ENCODE measurements around the gene NME7. TPM values are rescaled to one million over a fixed set of nuclear protein-coding genes. Genes with fewer than 3 reads are reported as not detected.

Gene NME7
- total RNA-seq, 1 donor from 2014 or later: 60.6 TPM

DNA sequence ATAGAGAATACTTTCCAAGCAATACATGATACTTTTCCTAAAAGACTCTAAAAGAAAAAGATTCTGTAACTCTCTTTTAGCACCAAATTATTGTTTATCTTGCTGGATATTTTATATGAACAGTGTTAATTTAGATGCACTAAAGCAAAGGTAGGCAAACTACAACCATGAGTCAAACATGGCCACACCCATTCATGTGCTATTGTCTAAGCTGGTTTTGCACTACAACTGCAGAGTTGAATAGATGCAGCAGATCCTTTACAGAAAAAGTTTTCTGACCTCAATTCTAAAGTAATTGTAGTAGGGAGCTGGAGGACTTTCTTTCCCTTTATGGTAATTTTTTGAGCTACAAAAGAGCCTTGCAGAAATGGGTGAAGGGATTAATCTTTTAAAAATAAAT is 19.8 kb upstream of the NME7 start:
- Histone ChIP-seq H3K4me3 (no peak overlapping the region), H3K4me2 (no peak overlapping the region), H2AFZ (replicated peaks) (no peak overlapping the region), H3K79me2 (ENCODE audit: low read depth) (no peaks in the 10 kb centered on the region), H4K20me1 (ENCODE audit: low read depth) (no peaks in the 10 kb centered on the region), H3K27me3 (no peaks in the 10 kb centered on the region), H3K9ac (no peak overlapping the region), H3K27ac (no peak overlapping the region), H3K36me3 (peaks cover 4% of the 10 kb centered on the region), H3F3A (ENCODE audit: low read depth) (no peaks in the 10 kb centered on the region), H3K9me3 (ENCODE audit: low read depth) (no peaks in the 10 kb centered on the region), H3K4me1 (no peaks in the 10 kb centered on the region)
- Mint-ChIP-seq H3K4me1 (no peaks in the 10 kb centered on the region), H3K27me3 (ENCODE audit: insufficient read depth, low read depth) (no peaks in the 10 kb centered on the region), H3K4me3 (no peak overlapping the region), H3K36me3 (peaks cover 15% of the 10 kb centered on the region), H3K9me3 (no peaks in the 10 kb centered on the region), H3K27ac (no peak overlapping the region)
- DNase-seq (ENCODE audit: low spot score): no peak
- TF ChIP-seq EZH2phosphoT487 (IDR thresholded peaks at IDR 0.05): no peak

- TF ChIP-seq EZH2phosphoT487 (IDR thresholded peaks at IDR 0.05) (no peak), CTCF (IDR thresholded peaks at IDR 0.05) (no peak), EZH2 (IDR thresholded peaks at IDR 0.05) (no peak)
- Histone ChIP-seq H3K36me3 (peaks cover 4% of the 10 kb centered on the region), H3K9me3 (ENCODE audit: low read depth) (no peaks in the 10 kb centered on the region), H2AFZ (replicated peaks) (no peak overlapping the region), H3K27ac (no peak overlapping the region), H3K79me2 (ENCODE audit: low read depth) (no peaks in the 10 kb centered on the region), H3K4me1 (no peaks in the 10 kb centered on the region), H3F3A (ENCODE audit: low read depth) (no peaks in the 10 kb centered on the region), H4K20me1 (ENCODE audit: low read depth) (no peaks in the 10 kb centered on the region), H3K4me3 (no peak overlapping the region), H3K27me3 (no peaks in the 10 kb centered on the region), H3K4me2 (no peak overlapping the region), H3K9ac (no peak overlapping the region)
- Mint-ChIP-seq H3K9me3 (no peaks in the 10 kb centered on the region), H3K27me3 (ENCODE audit: insufficient read depth, low read depth) (no peaks in the 10 kb centered on the region), H3K36me3 (peaks cover 10% of the 10 kb centered on the region), H3K27ac (no peak overlapping the region), H3K4me3 (no peak overlapping the region), H3K4me1 (no peaks in the 10 kb centered on the region)
- no peak for DNase-seq (ENCODE audit: low spot score)
These were observed 15.9 kb upstream of the NME7 start for GRCh38 chr1:169383449-169383848.

DNA sequence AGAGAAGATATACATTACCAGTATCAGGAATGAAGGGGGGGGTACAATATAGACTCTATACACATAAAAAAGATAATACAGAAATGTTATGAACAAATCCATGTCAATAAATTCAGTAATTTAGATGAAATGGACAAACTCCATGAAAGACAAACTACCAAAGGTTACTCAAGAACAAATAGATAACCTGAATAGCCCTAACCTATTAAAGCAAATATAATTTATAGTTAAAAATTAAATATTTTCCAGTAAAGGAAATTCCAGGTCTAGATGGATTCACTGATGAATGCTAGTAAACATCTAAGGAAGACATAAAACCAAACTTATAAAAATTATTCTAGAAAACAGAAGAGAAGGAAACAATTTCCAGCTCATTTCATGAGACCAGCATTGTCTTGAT is 13.6 kb upstream of the NME7 start:
- Mint-ChIP-seq H3K4me3 (no peak overlapping the region), H3K36me3 (peaks cover 10% of the 10 kb centered on the region), H3K27ac (no peak overlapping the region), H3K27me3 (ENCODE audit: insufficient read depth, low read depth) (no peaks in the 10 kb centered on the region), H3K9me3 (no peaks in the 10 kb centered on the region), H3K4me1 (no peaks in the 10 kb centered on the region)
- no peak overlapping the region for H3K4me2 ChIP-seq
- H3K4me1 ChIP-seq: no peaks in the 10 kb centered on the region
- no peaks in the 10 kb centered on the region for H3K9me3 ChIP-seq (ENCODE audit: low read depth)
- no peaks in the 10 kb centered on the region for H3F3A ChIP-seq (ENCODE audit: low read depth)
- no peaks in the 10 kb centered on the region for H3K79me2 ChIP-seq (ENCODE audit: low read depth)
- no peak overlapping the region for H3K27ac ChIP-seq
- TF ChIP-seq EZH2 (IDR thresholded peaks at IDR 0.05) (no peak), CTCF (IDR thresholded peaks at IDR 0.05) (no peak), EZH2phosphoT487 (IDR thresholded peaks at IDR 0.05) (no peak)
- H3K9ac ChIP-seq: no peak overlapping the region
- no peak overlapping the region for H2AFZ ChIP-seq (replicated peaks)
- DNase-seq (ENCODE audit: low spot score): no peak
- H4K20me1 ChIP-seq (ENCODE audit: low read depth): no peaks in the 10 kb centered on the region
- H3K36me3 ChIP-seq: no peaks in the 10 kb centered on the region
- H3K4me3 ChIP-seq: no peak overlapping the region
- no peaks in the 10 kb centered on the region for H3K27me3 ChIP-seq

GRCh38 chr1:169371404-169371803 is 3.8 kb upstream of the NME7 start:
- Histone ChIP-seq H2AFZ (replicated peaks) (no peak overlapping the region), H3K27me3 (no peaks in the 10 kb centered on the region), H3K27ac (no peak overlapping the region), H3K9ac (no peak overlapping the region), H3F3A (ENCODE audit: low read depth) (peaks cover 8% of the 10 kb centered on the region), H3K4me3 (no peak overlapping the region), H3K79me2 (ENCODE audit: low read depth) (peaks cover 26% of the 10 kb centered on the region), H3K9me3 (ENCODE audit: low read depth) (no peaks in the 10 kb centered on the region), H3K4me2 (no peak overlapping the region), H3K36me3 (no peaks in the 10 kb centered on the region), H3K4me1 (peaks cover 7% of the 10 kb centered on the region), H4K20me1 (ENCODE audit: low read depth) (no peaks in the 10 kb centered on the region)
- Mint-ChIP-seq H3K36me3 (peaks cover 2% of the 10 kb centered on the region), H3K27me3 (ENCODE audit: insufficient read depth, low read depth) (no peaks in the 10 kb centered on the region), H3K27ac (no peak overlapping the region), H3K4me1 (peaks cover 5% of the 10 kb centered on the region), H3K4me3 (no peak overlapping the region), H3K9me3 (no peaks in the 10 kb centered on the region)
- DNase-seq (ENCODE audit: low spot score): no peak
- TF ChIP-seq EZH2phosphoT487 (IDR thresholded peaks at IDR 0.05) (no peak), CTCF (IDR thresholded peaks at IDR 0.05) (no peak), EZH2 (IDR thresholded peaks at IDR 0.05) (no peak)
